IMR-90 (cell line): ENCODE results near the gene CDK14. TPM values are rescaled to one million over a fixed set of nuclear protein-coding genes. Genes with fewer than 3 reads are reported as not detected.

Experiments
- ATAC-seq: fragments of 200-7000 bp; cut with Tn5 transposase; 2 replicates; pipeline ENCODE4 v1.9.1; 2020; ENCODE audit warnings: low read depth, mild to moderate bottlenecking, moderate library complexity
- BruUV-seq: library from RNA; stranded (reverse); fragments of 400-500 nt; replicated peaks from 2 replicates; lab custom pipeline; 2021; lab: Mats Ljungman, UMichigan
- CTCF ChIA-PET: fragments of 300-600 bp; formaldehyde crosslinking; extraction: SDS; loops from one replicate; lab custom pipeline; 2021; ENCODE audit warnings: antibody characterized with exemption; lab: Yijun Ruan, JAX
- POLR2A ChIA-PET: fragments of 300-600 bp; sonication (Branson Sonifier 250); formaldehyde crosslinking; loops from one replicate; lab custom pipeline; 2022; ENCODE audit warnings: antibody characterized with exemption; ENCODE audit not compliant: unreplicated experiment; lab: Charles Lee
- DNase-seq: peaks from one replicate; pipeline ENCODE4 v3.0.0; 2013
- H2AFZ ChIP-seq: replicated peaks from 2 replicates; pipeline ENCODE3; 2013; ENCODE audit warnings: low read length, mild to moderate bottlenecking; ENCODE audit not compliant: poor library complexity
- H2AK5ac ChIP-seq: 2 replicates; pipeline ENCODE4 v1.6.1; 2013; ENCODE audit warnings: low read depth, low read length, inconsistent platforms
- H2AK9ac ChIP-seq: replicated peaks from 2 replicates; pipeline ENCODE3; 2013; ENCODE audit warnings: mild to moderate bottlenecking, low read depth, low read length, moderate library complexity; ENCODE audit not compliant: poor library complexity
- H2BK120ac ChIP-seq: 2 replicates; pipeline ENCODE4 v1.6.1; 2013; ENCODE audit warnings: low read depth, low read length, inconsistent platforms
- H2BK15ac ChIP-seq: 3 replicates; pipeline ENCODE4 v1.6.1; 2013; ENCODE audit warnings: low read depth, low read length, inconsistent platforms
- H2BK20ac ChIP-seq: 2 replicates; pipeline ENCODE4 v1.6.1; 2013; ENCODE audit warnings: low read depth, mild to moderate bottlenecking, inconsistent platforms, low read length, moderate library complexity
- H2BK5ac ChIP-seq: 2 replicates; pipeline ENCODE4 v1.6.1; 2013; ENCODE audit warnings: mild to moderate bottlenecking, low read depth, low read length, inconsistent platforms; ENCODE audit not compliant: poor library complexity, severe bottlenecking
- H3K14ac ChIP-seq: replicated peaks from 2 replicates; pipeline ENCODE4 v1.6.1; 2013; ENCODE audit warnings: low read depth, low read length, inconsistent platforms
- H3K18ac ChIP-seq: 2 replicates; pipeline ENCODE4 v1.6.1; 2013; ENCODE audit warnings: low read depth, low read length, control low read depth
- H3K23ac ChIP-seq: 2 replicates; pipeline ENCODE4 v1.6.1; 2013; ENCODE audit warnings: low read depth, low read length, inconsistent platforms
- H3K27ac ChIP-seq: 2 replicates; pipeline ENCODE4 v1.5.1; 2013; ENCODE audit warnings: mild to moderate bottlenecking, control low read depth, low read length; ENCODE audit not compliant: insufficient read depth
- H3K27me3 ChIP-seq: 2 replicates; pipeline ENCODE4 v1.6.1; 2013; ENCODE audit warnings: low read length; ENCODE audit not compliant: control insufficient read depth, insufficient read depth
- H3K36me3 ChIP-seq: 2 replicates; pipeline ENCODE4 v1.6.1; 2013; ENCODE audit warnings: low read length, mixed read lengths; ENCODE audit not compliant: control insufficient read depth, insufficient read depth
- H3K4ac ChIP-seq: 2 replicates; pipeline ENCODE4 v1.6.1; 2013; ENCODE audit warnings: low read depth, low read length, inconsistent platforms
- H3K4me1 ChIP-seq: 2 replicates; pipeline ENCODE4 v1.6.1; 2013; ENCODE audit warnings: low read length, mixed read lengths; ENCODE audit not compliant: control insufficient read depth, insufficient read depth
- H3K4me2 ChIP-seq: 2 replicates; pipeline ENCODE4 v1.6.1; 2013; ENCODE audit warnings: low read depth, mild to moderate bottlenecking, control low read depth, low read length, moderate library complexity
- H3K4me3 ChIP-seq: 2 replicates; pipeline ENCODE4 v1.5.1; 2013; ENCODE audit warnings: low read depth, mild to moderate bottlenecking, control low read depth, low read length, moderate library complexity; ENCODE audit not compliant: insufficient read depth
- H3K56ac ChIP-seq: 2 replicates; pipeline ENCODE4 v1.6.1; 2013; ENCODE audit warnings: low read length, inconsistent platforms; ENCODE audit not compliant: insufficient read depth; ENCODE audit errors: extremely low read depth
- H3K79me1 ChIP-seq, 2 experiments: 2 replicates each; pipeline ENCODE4 v1.6.1; 2013; ENCODE audit warnings: low read length in 2 of 2, inconsistent platforms in 1 of 2, low read depth in 1 of 2
- H3K9ac ChIP-seq: 2 replicates; pipeline ENCODE4 v1.6.1; 2013; ENCODE audit warnings: low read depth, low read length, control low read depth
- H3K9me1 ChIP-seq: 2 replicates; pipeline ENCODE4 v1.6.1; 2013; ENCODE audit warnings: low read length, inconsistent platforms; ENCODE audit not compliant: insufficient read depth
- H3K9me3 ChIP-seq: 2 replicates; pipeline ENCODE4 v1.6.1; 2013; ENCODE audit warnings: low read length; ENCODE audit not compliant: control insufficient read depth, insufficient read depth
- H4K20me1 ChIP-seq: 2 replicates; pipeline ENCODE4 v1.6.1; 2013; ENCODE audit warnings: low read length, inconsistent platforms; ENCODE audit not compliant: insufficient read depth
- H4K5ac ChIP-seq: 2 replicates; pipeline ENCODE4 v1.6.1; 2013; ENCODE audit warnings: mild to moderate bottlenecking, low read depth, low read length, control low read depth
- H4K8ac ChIP-seq, 2 experiments: 2 replicates each; pipeline ENCODE4 v1.6.1; 2013; ENCODE audit warnings: low read depth in 2 of 2, low read length in 2 of 2, control low read depth in 1 of 2, inconsistent platforms in 1 of 2
- H4K91ac ChIP-seq: 2 replicates; pipeline ENCODE4 v1.6.1; 2013; ENCODE audit warnings: low read depth, low read length, inconsistent platforms; ENCODE audit not compliant: insufficient read depth
- CTCF ChIP-seq: conservative IDR thresholded peaks from 2 replicates; pipeline ENCODE4 v1.5.1; 2012; ENCODE audit warnings: mild to moderate bottlenecking, low read depth, low read length, improper control_type of control experiment
- ELK1 ChIP-seq: fragments of 150-350 bp; IDR thresholded peaks from 2 replicates; pipeline ENCODE4 v1.6.1; 2016; ENCODE audit warnings: low read depth, mild to moderate bottlenecking, low read length, moderate library complexity, borderline replicate concordance
- MAFK ChIP-seq: IDR thresholded peaks from 2 replicates; pipeline ENCODE4 v1.6.1; 2012; ENCODE audit warnings: low read depth, low read length, improper control_type of control experiment
- MAZ ChIP-seq: IDR thresholded peaks from 2 replicates; pipeline ENCODE4 v1.6.1; 2012; ENCODE audit warnings: low read depth, mild to moderate bottlenecking, low read length, improper control_type of control experiment, moderate library complexity, borderline replicate concordance
- MXI1 ChIP-seq: IDR thresholded peaks from 2 replicates; pipeline ENCODE4 v1.6.1; 2012; ENCODE audit warnings: low read depth, mild to moderate bottlenecking, low read length, moderate library complexity, borderline replicate concordance
- NFE2L2 ChIP-seq: fragments of 150-350 bp; IDR thresholded peaks from 2 replicates; pipeline ENCODE4 v1.6.1; 2016; ENCODE audit warnings: low read depth, mild to moderate bottlenecking, low read length
- POLR2A ChIP-seq: IDR thresholded peaks from 2 replicates; pipeline ENCODE4 v1.6.1; 2012; ENCODE audit warnings: mild to moderate bottlenecking, low read depth, low read length
- RCOR1 ChIP-seq: IDR thresholded peaks from 2 replicates; pipeline ENCODE4 v1.6.1; 2012; ENCODE audit warnings: mild to moderate bottlenecking, low read length, improper control_type of control experiment; ENCODE audit not compliant: insufficient replicate concordance
- RFX5 ChIP-seq: IDR thresholded peaks from 2 replicates; pipeline ENCODE4 v1.8.0; 2012; ENCODE audit warnings: low read depth, mild to moderate bottlenecking, low read length, moderate library complexity
- SMC3 ChIP-seq: fragments of 150-350 bp; IDR thresholded peaks from 2 replicates; pipeline ENCODE4 v1.6.1; 2016; ENCODE audit warnings: low read depth, mild to moderate bottlenecking, antibody characterized with exemption, low read length, moderate library complexity
- USF2 ChIP-seq: fragments of 150-350 bp; IDR thresholded peaks from 2 replicates; pipeline ENCODE4 v1.6.1; 2017; ENCODE audit warnings: mild to moderate bottlenecking, antibody characterized with exemption, low read length, low read depth
- WGBS, 2 experiments: methylation state at CpG; one replicate each; pipeline versions ENCODE4 v1.1.5 to v1.1.7; 2013; ENCODE audit warnings: missing lambda C conversion rate in 2 of 2; ENCODE audit not compliant: insufficient read length in 1 of 2; ENCODE audit errors: extremely low coverage in 2 of 2; 5-methylcytosine and 5-hydroxymethylcytosine counted together
- dilution Hi-C: fragments of 300-500 bp; cut with HindIII; formaldehyde crosslinking; loops from one replicate; pipeline ENCODE4 v1.14.3; 2018; ENCODE audit warnings: low sequenced_read_pairs; ENCODE audit not compliant: unreplicated experiment
- in situ Hi-C: fragments of 300-500 bp; cut with MboI; formaldehyde crosslinking; loops from 3 replicates; pipeline ENCODE4 v1.14.3; 2019; ENCODE audit warnings: low sequenced_read_pairs, inconsistent platforms, mixed read lengths
- intact Hi-C: fragments of 100-400 bp; cut with micrococcal nuclease; formaldehyde crosslinking; loops from 2 replicates; pipeline ENCODE4 v1.10.0; 2022
- polyA plus RNA-seq, 3 experiments: library from polyadenylated mRNA; depleted of rRNA; stranded (reverse); fragments of >200 nt; gene quantifications; 2 replicates each; pipeline ENCODE4 v1.2.3, GENCODE V29; 2012; ENCODE audit warnings: low replicate concordance in 1 of 3
- total RNA-seq: library from RNA; depleted of rRNA; stranded (reverse); fragments of >200 nt; gene quantifications from 2 replicates; pipeline ENCODE4 v1.2.3, GENCODE V29; 2012

CDK14 gene
- total and polyA plus RNA-seq, 2 of the 4 experiments (the other 2 are of a cell fraction) = 10.1 to 29.6 TPM

GRCh38 chr7:91182819-91183764, 587.0 kb downstream of the CDK14 start (continued):
- TF ChIP-seq MXI1 = no peak
- TF ChIP-seq RFX5 = no peak

GRCh38 chr7:91185771-91186170, 589.6 kb downstream of the CDK14 start:
- no peak overlapping the region for H3K18ac ChIP-seq
- peaks cover 0 to 7% of the 10 kb centered on the region in 2 experiments; a peak in 2 of 4 replicates for H3K79me1 ChIP-seq
- no peak overlapping the region for H4K5ac ChIP-seq
- H2AFZ ChIP-seq = no peak overlapping the region
- WGBS, 2 experiments = 80% methylated on average over 1 of the region's 2 CpGs; no CpG with 5 or more reads in 1 of the 2 experiments
- H2BK20ac ChIP-seq = no peak overlapping the region
- H2BK5ac ChIP-seq = no peak overlapping the region
- H3K9ac ChIP-seq = no peak overlapping the region
- peak; percentile 40 for ATAC-seq
- H3K14ac ChIP-seq = no peak overlapping the region
- no peak overlapping the region for H2BK15ac ChIP-seq
- DNase-seq = peak; percentile 80
- H2AK9ac ChIP-seq = no peak overlapping the region
- intact Hi-C loops = no loop called here
- dilution Hi-C loops = no loop called here
- no peaks in the 10 kb centered on the region for H3K36me3 ChIP-seq
- no peak overlapping the region for H3K4me2 ChIP-seq
- H4K91ac ChIP-seq = no peak overlapping the region
- no peaks in the 10 kb centered on the region for H4K20me1 ChIP-seq
- H2BK120ac ChIP-seq = no peak overlapping the region
- POLR2A ChIA-PET = no interaction called here
- H3K23ac ChIP-seq = no peak overlapping the region
- no TSS peak for BruUV-seq
- no peak overlapping the region for H2AK5ac ChIP-seq
- CTCF ChIA-PET = no interaction called here
- H4K8ac ChIP-seq = no peak overlapping the region
- H3K4me3 ChIP-seq = no peak overlapping the region
- H3K4ac ChIP-seq = no peak overlapping the region
- H3K27me3 ChIP-seq = no peaks in the 10 kb centered on the region
- H3K9me3 ChIP-seq = no peaks in the 10 kb centered on the region
- no peaks in the 10 kb centered on the region; the same call in none of the 2 replicates for H3K9me1 ChIP-seq
- H3K4me1 ChIP-seq = peaks cover 6% of the 10 kb centered on the region; the same call in 1 of the 2 replicates
- in situ Hi-C loops = no loop called here
- no peak overlapping the region for H3K27ac ChIP-seq
- H3K56ac ChIP-seq = no peak overlapping the region
- TF ChIP-seq ELK1 (no peak), CTCF (no peak), RFX5 (no peak), USF2 (no peak), RCOR1 (no peak), POLR2A (no peak), MAZ (no peak), SMC3 (no peak), MAFK (no peak), MXI1 (no peak), NFE2L2 (no peak)
